Measurements from ENCODE around the gene SPIRE1.

Gene SPIRE1

DNA sequence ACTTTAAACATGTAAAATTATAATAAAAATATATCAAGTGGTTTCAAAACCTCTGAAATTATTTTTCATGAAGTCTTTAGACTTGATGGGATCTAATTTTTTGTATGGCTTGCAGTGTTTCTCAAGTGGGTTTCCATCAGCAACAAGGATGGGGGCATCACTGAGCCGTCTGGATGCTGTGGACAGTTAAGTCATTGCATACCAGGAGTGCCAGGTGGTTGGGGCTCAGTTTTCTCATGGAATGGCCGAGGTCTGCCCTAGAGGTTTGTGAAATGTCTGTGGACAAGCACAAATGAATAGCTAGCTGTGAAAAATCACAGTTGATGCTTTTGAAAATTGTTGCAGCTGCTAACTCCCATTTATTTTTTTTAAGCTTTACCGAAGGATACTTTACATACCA lies 248.4 kb downstream of the SPIRE1 start:
- no peak for DNase-seq

- DNase-seq: no peak
These were observed 249.5 kb downstream of the SPIRE1 start for GRCh38 chr18:12408247-12408869.

- no peak for DNase-seq
These were observed 251.4 kb downstream of the SPIRE1 start for GRCh38 chr18:12406371-12407111.

GRCh38 chr18:12405066-12405465 lies 252.8 kb downstream of the SPIRE1 start:
- DNase-seq: no peak

DNA sequence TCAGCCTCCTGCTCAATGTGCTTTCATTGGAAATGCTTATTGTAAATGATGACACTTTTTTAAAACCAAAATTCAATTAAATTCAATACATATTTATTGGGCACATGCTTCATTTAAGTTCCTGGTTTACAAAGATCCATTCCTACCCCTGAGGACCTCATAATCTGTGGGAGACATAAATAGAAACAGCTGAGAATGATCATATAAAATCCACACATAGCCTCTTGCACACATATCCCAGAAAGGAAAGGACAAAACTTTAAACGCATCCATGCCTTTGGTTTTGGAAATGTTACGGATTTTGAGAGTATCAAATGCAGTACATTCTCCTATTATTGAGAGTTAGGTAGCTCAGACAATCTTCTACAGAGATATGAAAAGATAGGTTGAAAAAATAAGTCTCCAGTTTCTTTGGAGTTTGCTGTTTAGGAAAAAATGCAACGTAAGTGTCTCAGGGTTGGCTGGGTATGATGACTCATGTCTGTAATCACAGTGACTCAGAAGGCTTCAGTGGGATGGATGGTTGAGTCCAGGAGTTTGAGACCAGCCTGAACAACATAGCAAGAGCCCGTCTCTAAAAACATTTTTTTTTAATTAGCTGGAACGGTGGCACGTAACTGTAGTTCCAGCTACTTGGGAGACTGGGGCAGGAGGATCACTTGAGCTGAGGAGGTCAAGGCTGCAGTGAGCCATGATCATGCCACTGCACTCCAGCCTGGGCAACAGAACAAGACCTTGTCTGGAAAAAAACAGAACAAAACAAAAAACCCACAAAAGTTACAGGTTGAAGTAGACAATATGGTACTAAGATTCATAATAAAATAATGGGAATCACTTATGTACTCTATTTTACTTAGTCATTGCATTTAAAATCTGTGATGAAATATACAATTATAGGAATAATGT lies 254.1 kb downstream of the SPIRE1 start:
- DNase-seq: no peak

- DNase-seq: no peak
These were observed 256.0 kb downstream of the SPIRE1 start for GRCh38 chr18:12401881-12402280.

DNA sequence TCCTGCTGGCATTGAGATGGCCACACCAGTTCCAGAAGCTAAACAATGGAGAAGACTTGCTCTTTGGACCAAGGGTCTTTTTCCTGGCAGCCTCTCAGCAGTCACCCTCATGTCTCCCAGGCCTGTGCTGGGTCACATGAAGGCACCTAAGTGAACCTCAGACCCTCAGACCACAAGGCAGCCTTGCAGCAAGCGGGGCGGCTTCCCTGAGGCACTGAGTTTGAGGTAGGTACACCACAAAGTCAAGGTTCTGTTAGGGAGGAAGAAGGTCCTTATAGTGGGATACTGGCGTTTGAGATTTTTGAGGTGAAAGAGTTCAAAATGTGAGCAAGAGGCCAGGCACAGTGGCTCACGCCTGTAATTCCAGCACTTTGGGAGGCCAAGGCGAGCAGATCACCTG lies 258.7 kb downstream of the SPIRE1 start:
- no peak for DNase-seq

- DNase-seq: no peak
These were observed 259.3 kb downstream of the SPIRE1 start for GRCh38 chr18:12398625-12399024.

GRCh38 chr18:12397793-12398192 lies 260.1 kb downstream of the SPIRE1 start:
- DNase-seq: no peak

GRCh38 chr18:12397254-12397653 lies 260.7 kb downstream of the SPIRE1 start:
- DNase-seq: no peak
